Nephron progenitor cell (in vitro differentiated cells): ENCODE results near the gene SPEF2.
A peak's percentile ranks its signal among the peaks of the same experiment; 100 is the strongest.

ENCODE experiments used
- DNase-seq: peaks from one replicate; pipeline ENCODE4 v3.0.0; 2021
- H3K27ac Mint-ChIP-seq: 2 replicates; pipeline ENCODE4 v1.8.0; 2021; ENCODE audit warnings: mild to moderate bottlenecking, moderate library complexity, mixed read lengths
- H3K27me3 Mint-ChIP-seq: 2 replicates; pipeline ENCODE4 v1.8.0; 2021; ENCODE audit warnings: mild to moderate bottlenecking, low read depth, mixed read lengths; ENCODE audit not compliant: poor library complexity
- H3K36me3 Mint-ChIP-seq: 2 replicates; pipeline ENCODE4 v1.8.0; 2021; ENCODE audit warnings: low read depth, mixed read lengths
- H3K4me1 Mint-ChIP-seq: 2 replicates; pipeline ENCODE4 v1.8.0; 2021; ENCODE audit warnings: mixed read lengths
- H3K4me3 Mint-ChIP-seq: 2 replicates; pipeline ENCODE4 v1.8.0; 2021; ENCODE audit warnings: mild to moderate bottlenecking, moderate library complexity, mixed read lengths
- H3K9me3 Mint-ChIP-seq: 2 replicates; pipeline ENCODE4 v1.8.0; 2021; ENCODE audit warnings: mild to moderate bottlenecking, moderate library complexity, mixed read lengths
- CTCF ChIP-seq: fragments of 200-600 bp; sonication (generic); IDR thresholded peaks from 2 replicates; pipeline ENCODE4 v1.5.0; 2021; ENCODE audit warnings: antibody characterized with exemption

Gene SPEF2

GRCh38 chr5:35617435-35618303 is at the start of gene SPEF2:
TSS of gene SPEF2 (plus strand) at chr5:35617863. CDS start at chr5:35617998, 135 bp downstream.
- Mint-ChIP-seq H3K27ac (peak within 1 kb of the TSS; percentile 74), H3K36me3 (no peaks in the 10 kb centered on the region), H3K9me3 (peaks cover 35% of the 10 kb centered on the region), H3K4me1 (peaks cover 8% of the 10 kb centered on the region), H3K4me3 (peak within 1 kb of the TSS; percentile 99), H3K27me3 (peaks cover 36% of the 10 kb centered on the region)
- peak; percentile 81 for DNase-seq
- TF ChIP-seq CTCF, result peak; percentile 70

- no peaks in the 10 kb centered on the region for H3K4me1 Mint-ChIP-seq
- H3K27me3 Mint-ChIP-seq, result no peaks in the 10 kb centered on the region
- no peak overlapping the region for H3K4me3 Mint-ChIP-seq
Measured at GRCh38 chr5:35575578-35575977, 42.1 kb upstream of the SPEF2 start.

GRCh38 chr5:35587419-35587818 is 30.2 kb upstream of the SPEF2 start:
- Mint-ChIP-seq H3K36me3 (no peaks in the 10 kb centered on the region), H3K27me3 (peaks cover 36% of the 10 kb centered on the region), H3K4me1 (no peaks in the 10 kb centered on the region), H3K9me3 (no peaks in the 10 kb centered on the region), H3K27ac (no peak overlapping the region), H3K4me3 (no peak overlapping the region)
- no peak for TF ChIP-seq CTCF
- DNase-seq, result no peak

More at GRCh38 chr5:35575578-35575977, 42.1 kb upstream of the SPEF2 start:
- TF ChIP-seq CTCF, result no peak
- no peak for DNase-seq
- Mint-ChIP-seq H3K27ac (no peak overlapping the region), H3K9me3 (peaks cover 13% of the 10 kb centered on the region), H3K36me3 (no peaks in the 10 kb centered on the region)

GRCh38 chr5:35593338-35593737 is 24.3 kb upstream of the SPEF2 start:
- peaks cover 25% of the 10 kb centered on the region for H3K27me3 Mint-ChIP-seq
- TF ChIP-seq CTCF, result no peak
- H3K4me1 Mint-ChIP-seq, result peaks cover 3% of the 10 kb centered on the region
- no peak overlapping the region for H3K4me3 Mint-ChIP-seq
- DNase-seq, result no peak
- no peaks in the 10 kb centered on the region for H3K36me3 Mint-ChIP-seq
- H3K27ac Mint-ChIP-seq, result no peak overlapping the region
- no peaks in the 10 kb centered on the region for H3K9me3 Mint-ChIP-seq

- DNase-seq, result no peak
- peaks cover 14% of the 10 kb centered on the region for H3K27me3 Mint-ChIP-seq
- H3K4me1 Mint-ChIP-seq, result peaks cover 6% of the 10 kb centered on the region
Measured at GRCh38 chr5:35598707-35599370, 18.8 kb upstream of the SPEF2 start.

More at GRCh38 chr5:35598707-35599370, 18.8 kb upstream of the SPEF2 start:
- Mint-ChIP-seq H3K4me3 (no peak overlapping the region), H3K9me3 (peaks cover 10% of the 10 kb centered on the region), H3K36me3 (no peaks in the 10 kb centered on the region), H3K27ac (no peak overlapping the region)
- TF ChIP-seq CTCF, result no peak
